Spleen (tissue), 11 donors: ENCODE data around the gene CTDP1. TPM values are rescaled to one million over a fixed set of nuclear protein-coding genes. Genes with fewer than 3 reads are reported as not detected.
A peak's percentile ranks its signal among the peaks of the same experiment; 100 is the strongest.

Experiments used
- DNase-seq: peaks from one replicate; pipeline ENCODE4 v3.0.0-alpha.2; 2020
- H3K27ac ChIP-seq, 8 donors: fragments of 200-600 bp; sonication (generic) in 7 of 8; 1 replicate in 4 of 8; 2 replicates in 4 of 8; pipeline versions ENCODE4 v1.5.0 to v1.8.0; 2016 to 2021; ENCODE audit warnings: inconsistent platforms in 4 of 8, mild to moderate bottlenecking in 4 of 8, moderate library complexity in 1 of 8
- H3K27me3 ChIP-seq, 7 donors: fragments of 200-600 bp; sonication (generic) in 6 of 7; replicated peaks in 1 of 7; 1 replicate in 4 of 7; 2 replicates in 3 of 7; pipeline versions ENCODE4 v1.5.0 to v1.8.0; 2016 to 2021; ENCODE audit warnings: inconsistent platforms in 3 of 7, mild to moderate bottlenecking in 1 of 7
- H3K36me3 ChIP-seq, 6 donors: fragments of 200-600 bp; sonication (generic) in 5 of 6; 1 replicate in 4 of 6; 2 replicates in 2 of 6; pipeline versions ENCODE4 v1.5.0 to v1.8.0; 2016 to 2021; ENCODE audit warnings: inconsistent platforms in 2 of 6
- H3K4me1 ChIP-seq, 6 donors: fragments of 200-600 bp; sonication (generic) in 5 of 6; 1 replicate in 3 of 6; 2 replicates in 3 of 6; pipeline versions ENCODE4 v1.5.0 to v1.8.0; 2016 to 2021; ENCODE audit warnings: inconsistent platforms in 3 of 6
- H3K4me3 ChIP-seq, 8 donors: fragments of 200-600 bp; sonication (generic) in 7 of 8; 1 replicate in 4 of 8; 2 replicates in 4 of 8; pipeline versions ENCODE4 v1.5.0 to v1.8.0; 2016 to 2021; ENCODE audit warnings: inconsistent platforms in 4 of 8, mild to moderate bottlenecking in 4 of 8, moderate library complexity in 2 of 8
- H3K9me3 ChIP-seq, 8 donors: fragments of 200-600 bp; sonication (generic) in 7 of 8; 1 replicate in 4 of 8; 2 replicates in 4 of 8; pipeline versions ENCODE4 v1.5.0 to v1.8.0; 2016 to 2021; ENCODE audit warnings: inconsistent platforms in 4 of 8
- POLR2A ChIP-seq, 3 donors: fragments of 450-650 bp; IDR thresholded peaks; one replicate each; pipeline ENCODE4 v1.5.1; 2017; ENCODE audit warnings: antibody characterized with exemption in 3 of 3, mild to moderate bottlenecking in 1 of 3
- POLR2AphosphoS5 ChIP-seq, 3 donors: sonication (generic); formaldehyde crosslinking; IDR thresholded peaks; one replicate each; pipeline ENCODE4 v1.5.1; 2017; ENCODE audit warnings: antibody characterized with exemption in 3 of 3
- WGBS, 5 donors: extraction: QIAGEN DNeasy Blood & Tissue Kit in 3 of 5; methylation state at CpG; one replicate each; pipeline versions ENCODE4 v1.1.5 to v1.1.7; 2013 to 2018; 5-methylcytosine and 5-hydroxymethylcytosine counted together
- intact Hi-C: fragments of 100-400 bp; cut with DNase I; formaldehyde crosslinking; loops from one replicate; pipeline ENCODE4 v1.15.0; 2023; ENCODE audit warnings: low total_unique reads
- polyA plus RNA-seq, 3 donors: library from polyadenylated mRNA; stranded (reverse); fragments of 200-250 nt; gene quantifications; one replicate each; pipeline ENCODE4 v1.2.1, GENCODE V29; 2013
- total RNA-seq, 7 donors: library from RNA; depleted of rRNA in 3 of 7; stranded (reverse); fragments of >200 nt in 3 of 7; fragmentation: NEBNext Ultra II Directional in 4 of 7; extraction: Animal tissue kit (Norgen Biotek cat#: 25700) in 4 of 7; gene quantifications; one replicate each; pipeline versions ENCODE4 v1.1.0 to v1.2.1, GENCODE V29; 2016 to 2021
- TF ChIP-seq, protein P1 (sequence below), 11 experiments: fragments of 200-600 bp in 7 of 11; fragments of 450-650 bp in 4 of 11; sonication (generic) in 4 of 11; IDR thresholded peaks in 8 of 11; conservative IDR thresholded peaks in 3 of 11; 1 replicate in 7 of 11; 2 replicates in 4 of 11; pipeline versions ENCODE4 v1.4.0 to v1.8.0; 2016 to 2021; ENCODE audit warnings: antibody characterized with exemption in 11 of 11, inconsistent platforms in 4 of 11, mild to moderate bottlenecking in 1 of 11
- donor health status: healthy with polysubstance abuse.
- donor health status: DM: no; HTN: no; CAD: no; lungs with moderate emphysema.
- donor health status: DM: no; HTN: no; CAD: no.
- donor health status: Bipolar disorder and iron deficiency.
- donor health status: healthy.
- donor health status: DM: no; HTN: no; CAD: no.
- donor health status: DM: yes; HTN: yes; CAD: no.

CTDP1 gene
- total and polyA plus RNA-seq, 10 donors = 13.6 to 54.6 (median 28.6) TPM

GRCh38 chr18:79641722-79642497 lies 37.7 kb upstream of the CTDP1 start:
- no peak overlapping the region for H3K4me3 ChIP-seq
- H3K9me3 ChIP-seq = no peaks in the 10 kb centered on the region
- H3K27ac ChIP-seq = no peak overlapping the region
- H3K36me3 ChIP-seq = no peaks in the 10 kb centered on the region
- no peak for DNase-seq
- peaks cover 3 to 34% (median 18%) of the 10 kb centered on the region in 7 donors for H3K27me3 ChIP-seq
- peaks cover 12 to 34% (median 20%) of the 10 kb centered on the region in 6 donors for H3K4me1 ChIP-seq
- no peak for TF ChIP-seq POLR2A (IDR thresholded peaks at IDR 0.05)
- TF ChIP-seq, protein P1, sequence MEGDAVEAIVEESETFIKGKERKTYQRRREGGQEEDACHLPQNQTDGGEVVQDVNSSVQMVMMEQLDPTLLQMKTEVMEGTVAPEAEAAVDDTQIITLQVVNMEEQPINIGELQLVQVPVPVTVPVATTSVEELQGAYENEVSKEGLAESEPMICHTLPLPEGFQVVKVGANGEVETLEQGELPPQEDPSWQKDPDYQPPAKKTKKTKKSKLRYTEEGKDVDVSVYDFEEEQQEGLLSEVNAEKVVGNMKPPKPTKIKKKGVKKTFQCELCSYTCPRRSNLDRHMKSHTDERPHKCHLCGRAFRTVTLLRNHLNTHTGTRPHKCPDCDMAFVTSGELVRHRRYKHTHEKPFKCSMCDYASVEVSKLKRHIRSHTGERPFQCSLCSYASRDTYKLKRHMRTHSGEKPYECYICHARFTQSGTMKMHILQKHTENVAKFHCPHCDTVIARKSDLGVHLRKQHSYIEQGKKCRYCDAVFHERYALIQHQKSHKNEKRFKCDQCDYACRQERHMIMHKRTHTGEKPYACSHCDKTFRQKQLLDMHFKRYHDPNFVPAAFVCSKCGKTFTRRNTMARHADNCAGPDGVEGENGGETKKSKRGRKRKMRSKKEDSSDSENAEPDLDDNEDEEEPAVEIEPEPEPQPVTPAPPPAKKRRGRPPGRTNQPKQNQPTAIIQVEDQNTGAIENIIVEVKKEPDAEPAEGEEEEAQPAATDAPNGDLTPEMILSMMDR (IDR thresholded peaks at IDR 0.05 in 8 of 11, conservative IDR thresholded peaks at IDR 0.05 in 3 of 11) = no peak
- WGBS, 5 donors = 80 to 90% (median 87%) methylated on average over 32 to 33 of the region's 33 CpGs
- intact Hi-C loops = loop anchor here (5.0 kb wide), 1 partner anchor 115 kb away; no protein-coding TSS in a partner anchor

DNA sequence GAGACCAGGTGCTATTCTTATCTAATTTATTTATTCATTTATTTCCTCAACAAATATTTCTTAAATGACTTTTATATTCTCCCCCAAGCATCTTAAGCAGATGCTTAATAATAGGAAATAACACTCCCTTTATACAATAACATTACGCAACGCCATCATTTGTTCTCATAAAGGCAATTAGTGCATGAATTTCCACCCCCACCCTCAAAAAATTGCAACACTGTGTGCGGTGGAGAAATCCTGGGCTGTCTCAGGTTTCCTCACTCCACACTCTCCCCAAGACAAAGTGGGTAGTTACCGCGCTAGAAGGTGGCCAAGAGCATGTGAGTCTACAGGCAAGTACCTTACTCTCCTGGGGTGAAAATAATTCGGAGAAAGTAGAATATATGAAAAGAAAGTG lies 37.0 kb upstream of the CTDP1 start:
- H3K4me3 ChIP-seq = no peak overlapping the region
- DNase-seq = no peak
- TF ChIP-seq, protein P1 (IDR thresholded peaks at IDR 0.05 in 8 of 11, conservative IDR thresholded peaks at IDR 0.05 in 3 of 11) = no peak
- TF ChIP-seq POLR2A (IDR thresholded peaks at IDR 0.05) (no peak), POLR2AphosphoS5 (IDR thresholded peaks at IDR 0.05) (no peak)
- H3K27ac ChIP-seq = peak overlapping the region in 4 of 8 donors; percentile 27 to 65 (median 62)
- intact Hi-C loops = loop anchor here (5.0 kb wide), 1 partner anchor 115 kb away; no protein-coding TSS in a partner anchor
- H3K4me1 ChIP-seq = peaks cover 12 to 29% (median 20%) of the 10 kb centered on the region in 6 donors
- H3K27me3 ChIP-seq = peaks cover 0 to 27% (median 12%) of the 10 kb centered on the region in 7 donors
- 52 to 73% (median 66%) methylated on average over 6 of the region's 6 CpGs for WGBS, 5 donors
- H3K9me3 ChIP-seq = no peaks in the 10 kb centered on the region
- no peaks in the 10 kb centered on the region for H3K36me3 ChIP-seq

DNA sequence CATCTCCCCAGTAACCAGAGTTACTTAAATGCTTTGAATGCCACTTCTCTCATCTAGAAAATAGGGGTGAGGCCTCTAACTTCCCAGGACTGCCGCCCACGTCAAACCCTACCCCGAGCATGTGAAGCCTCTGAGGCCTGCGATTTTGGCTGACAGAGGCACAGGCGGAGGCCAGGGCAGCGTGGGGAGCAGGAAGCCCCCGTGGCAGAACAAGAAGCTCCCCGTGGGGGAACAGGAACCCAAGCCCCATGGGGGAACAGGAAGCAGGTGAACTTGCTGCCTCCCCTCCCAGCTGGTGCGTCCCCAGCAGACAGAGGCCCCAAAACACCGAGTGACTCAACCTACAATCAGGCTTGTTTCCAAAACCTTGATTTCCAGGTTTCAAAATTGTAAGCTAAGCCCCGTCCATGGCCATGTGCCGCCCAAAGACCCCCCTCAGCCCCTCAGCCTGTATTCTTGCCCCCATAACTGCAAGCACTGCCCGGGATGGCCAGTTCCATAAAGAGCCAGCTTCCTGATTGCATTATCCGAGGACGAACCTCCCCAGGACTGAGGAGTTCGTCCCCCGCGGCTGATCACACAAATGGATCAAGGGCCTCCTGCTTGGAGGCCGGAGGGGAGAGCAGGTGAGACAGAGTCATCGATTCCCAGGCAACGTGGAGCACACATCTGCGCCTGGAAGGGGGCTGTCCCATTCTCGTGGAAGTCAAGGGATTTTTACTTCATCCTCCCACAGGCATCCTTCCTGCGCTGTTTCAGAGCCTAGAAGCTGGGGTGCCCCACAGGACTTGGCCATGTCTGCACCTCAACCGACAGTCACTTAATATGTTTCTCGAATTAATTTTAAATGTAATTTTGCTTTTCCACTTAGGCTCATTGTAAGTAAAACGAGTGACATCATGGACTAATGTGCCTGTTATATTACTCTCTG lies 36.3 kb upstream of the CTDP1 start:
- TF ChIP-seq POLR2AphosphoS5 (IDR thresholded peaks at IDR 0.05) (peak in 2 of 3 donors; percentile 64), POLR2A (IDR thresholded peaks at IDR 0.05) (no peak)
- Histone ChIP-seq H3K27ac (peak overlapping the region in 4 of 8 donors; percentile 27 to 65 (median 62)), H3K4me3 (no peak overlapping the region), H3K27me3 (peaks cover 0 to 20% (median 5%) of the 10 kb centered on the region in 7 donors), H3K9me3 (no peaks in the 10 kb centered on the region), H3K36me3 (no peaks in the 10 kb centered on the region), H3K4me1 (peaks cover 12 to 26% (median 20%) of the 10 kb centered on the region in 6 donors)
- intact Hi-C loops = loop anchor here (5.0 kb wide), 1 partner anchor 116 kb away; no protein-coding TSS in a partner anchor
- 52 to 65% (median 57%) methylated on average over 23 to 27 of the region's 27 CpGs for WGBS, 5 donors
- peak; percentile 86 for DNase-seq

DNA sequence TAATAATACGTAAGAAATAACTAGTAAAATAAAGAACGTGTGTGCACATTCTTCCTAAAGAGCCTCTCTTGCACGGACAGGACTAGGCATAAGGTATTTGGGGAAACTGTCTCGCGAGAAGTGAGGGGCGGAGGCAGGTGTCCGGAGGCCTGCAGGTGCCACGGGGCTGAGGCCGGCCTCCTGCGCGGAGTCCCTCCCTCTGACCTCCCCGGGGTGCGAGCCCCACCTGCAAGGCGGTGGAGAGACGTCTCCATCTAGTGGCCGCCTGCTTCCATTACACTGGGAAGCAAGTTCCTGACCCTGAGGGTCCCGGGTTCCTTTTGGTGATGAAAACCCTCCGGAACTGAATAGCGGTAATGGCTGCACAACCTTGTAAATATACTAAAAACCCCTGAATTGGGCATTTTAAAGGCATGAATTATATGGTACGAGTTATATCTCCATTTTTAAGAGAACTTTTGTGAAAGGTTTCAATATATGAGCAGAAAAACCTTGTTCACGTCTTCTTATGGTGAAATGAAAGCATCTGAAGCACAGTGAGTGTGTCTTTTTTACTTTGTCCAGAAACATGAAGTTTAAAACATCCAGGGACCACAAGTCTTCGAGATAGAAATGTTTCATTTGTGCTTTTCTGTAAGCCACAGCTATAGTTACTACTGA lies 35.5 kb upstream of the CTDP1 start:
- WGBS, 5 donors = 9 to 12% (median 10%) methylated on average over 18 to 22 of the region's 22 CpGs
- Histone ChIP-seq H3K36me3 (no peaks in the 10 kb centered on the region), H3K4me3 (peak overlapping the region in 1 of 8 donors; percentile 24), H3K27me3 (peaks cover 0 to 13% (median 0%) of the 10 kb centered on the region in 7 donors), H3K27ac (no peak overlapping the region), H3K4me1 (peaks cover 12 to 26% (median 20%) of the 10 kb centered on the region in 6 donors), H3K9me3 (no peaks in the 10 kb centered on the region)
- intact Hi-C loops = loop anchor here (2.0 to 5.0 kb wide), 2 partner anchors 117 to 263 kb away; no protein-coding TSS in a partner anchor
- TF ChIP-seq POLR2A (IDR thresholded peaks at IDR 0.05) (no peak), POLR2AphosphoS5 (IDR thresholded peaks at IDR 0.05) (peak; percentile 13 to 55 (median 43))
- TF ChIP-seq, protein P1 (IDR thresholded peaks at IDR 0.05 in 8 of 11, conservative IDR thresholded peaks at IDR 0.05 in 3 of 11) = peak; percentile 75 to 96 (median 92)
- peak; percentile 91 for DNase-seq
